Left cardiac atrium (tissue), 4 donors: Measurements from ENCODE around the gene PTPRS. TPM values are rescaled to one million over a fixed set of nuclear protein-coding genes. Genes with fewer than 3 reads are reported as not detected.
"Not testable (repeated sequence)": the region's sequence is repeated elsewhere in the genome, so short reads cannot be mapped to it uniquely, and the experiment has no call there.

Source experiments
- ATAC-seq, 2 donors: fragments of 200-7000 bp; cut with Tn5 transposase; one replicate each; pipeline ENCODE4 v1.9.1; 2020; ENCODE audit warnings: mild to moderate bottlenecking in 2 of 2, moderate library complexity in 2 of 2
- DNase-seq: peaks from one replicate; pipeline ENCODE4 v3.0.0-alpha.2; 2020
- intact Hi-C, 2 donors: fragments of 100-400 bp; cut with DNase I; formaldehyde crosslinking; loops; one replicate each; pipeline versions ENCODE4 v1.14.1 to v1.15.1; 2022 to 2023
- long read RNA-seq: library from polyadenylated mRNA; unstranded; transcript quantifications from one replicate; pipeline ENCODE4 v2.0.0, GENCODE V29; 2021
- total RNA-seq, 2 donors: library from RNA; stranded (reverse); fragmentation: NEBNext Ultra II Directional; extraction: Animal tissue kit (Norgen Biotek cat#: 25700); gene quantifications; one replicate each; pipeline ENCODE4 v1.2.1, GENCODE V29; 2021
- donor health status: DM: no; HTN: yes; CAD: no.
- donor health status: DM: no; HTN: yes; CAD: no; lungs with severe emphysema.
- donor health status: DM: yes; HTN: yes; CAD: no.
- donor health status: Dilated cardiomyopathy.

PTPRS gene
- total RNA-seq = 100 to 1,000 TPM in 1 of 2 donors, 10 to 100 TPM in 1; 95.6 to 130 TPM
- long read RNA-seq, partial matches to known transcripts = 10 of 15 reads
- long read RNA-seq, other reads (novel, unspliced or antisense) = 5 of 15 reads

GRCh38 chr19:5340637-5341447 lies at the start of gene PTPRS:
Gene PTPRS, minus strand, starts transcription at chr19:5340812. Its CDS starts 54,672 bp downstream, at chr19:5286140.
- ATAC-seq (peak; percentile 92 to 93), DNase-seq (peak; percentile 89)
- intact Hi-C loops = no loop called here

GRCh38 chr19:5389353-5389752 lies 48.7 kb upstream of the PTPRS start:
- DNase-seq (no peak), ATAC-seq (no peak)
- intact Hi-C loops = no loop called here

- ATAC-seq (no peak), DNase-seq (no peak)
- intact Hi-C loops = no loop called here
Observed at GRCh38 chr19:5387472-5387871, 46.9 kb upstream of the PTPRS start.

GRCh38 chr19:5386841-5387240 lies 46.2 kb upstream of the PTPRS start:
- ATAC-seq = no peak
- DNase-seq = no peak
- intact Hi-C loops = no loop called here

- ATAC-seq, intact Hi-C loops, DNase-seq: not testable (repeated sequence)
Observed at GRCh38 chr19:5381197-5381596, 40.6 kb upstream of the PTPRS start.

- no peak for DNase-seq
- ATAC-seq = no peak
- intact Hi-C loops = no loop called here
Observed at GRCh38 chr19:5380215-5380919, 39.8 kb upstream of the PTPRS start.

- intact Hi-C loops = no loop called here
- ATAC-seq = no peak
- no peak for DNase-seq
Observed at GRCh38 chr19:5376928-5377327, 36.3 kb upstream of the PTPRS start.

GRCh38 chr19:5372572-5373200 lies 32.1 kb upstream of the PTPRS start:
- intact Hi-C loops = no loop called here
- no peak for DNase-seq
- ATAC-seq = no peak

GRCh38 chr19:5369962-5370367 lies 29.4 kb upstream of the PTPRS start:
- DNase-seq (peak; percentile 38), ATAC-seq (peak in 1 of 2 donors; percentile 24)
- intact Hi-C loops = no loop called here

- ATAC-seq (no peak), DNase-seq (no peak)
- intact Hi-C loops = no loop called here
Observed at GRCh38 chr19:5369304-5369703, 28.7 kb upstream of the PTPRS start.

- no peak for ATAC-seq
- intact Hi-C loops = no loop called here
- DNase-seq = no peak
Observed at GRCh38 chr19:5367530-5368133, 27.0 kb upstream of the PTPRS start.

- DNase-seq (no peak), ATAC-seq (no peak)
- intact Hi-C loops = no loop called here
Observed at GRCh38 chr19:5365905-5366304, 25.3 kb upstream of the PTPRS start.

- DNase-seq = no peak
Observed at GRCh38 chr19:5364674-5365073, 24.1 kb upstream of the PTPRS start.

GRCh38 chr19:5361839-5362238 lies 21.2 kb upstream of the PTPRS start:
- intact Hi-C loops, ATAC-seq, DNase-seq: not testable (repeated sequence)

More at GRCh38 chr19:5364674-5365073, 24.1 kb upstream of the PTPRS start:
- intact Hi-C loops = no loop called here
- no peak for ATAC-seq

GRCh38 chr19:5361407-5361806 lies 20.8 kb upstream of the PTPRS start:
- intact Hi-C loops = no loop called here
- ATAC-seq (no peak), DNase-seq (no peak)

- no peak for DNase-seq
- ATAC-seq = no peak
- intact Hi-C loops = no loop called here
Observed at GRCh38 chr19:5360003-5360780, 19.6 kb upstream of the PTPRS start.

GRCh38 chr19:5358173-5358800 lies 17.7 kb upstream of the PTPRS start:
- intact Hi-C loops = no loop called here
- DNase-seq (no peak), ATAC-seq (no peak)

GRCh38 chr19:5357584-5357983 lies 17.0 kb upstream of the PTPRS start:
- DNase-seq (no peak), ATAC-seq (no peak)
- intact Hi-C loops = no loop called here
